Effector memory CD8-positive, alpha-beta T cell (primary cell): ENCODE data around the gene FAM20C.

Experiments
- ATAC-seq: fragments of 150-1000 bp; cut with Tn5 transposase; replicated peaks from 2 replicates; pipeline ENCODE4 v1.10.0; 2021; ENCODE audit warnings: mild to moderate bottlenecking, moderate library complexity
- DNase-seq, 3 experiments: peaks; one replicate each; pipeline ENCODE4 v3.0.0; 2021
- H3K27ac Mint-ChIP-seq, 2 donors: one replicate each; pipeline ENCODE4 v1.8.0; 2022; ENCODE audit warnings: mild to moderate bottlenecking in 2 of 2, mixed read lengths in 2 of 2, moderate library complexity in 2 of 2
- H3K27me3 Mint-ChIP-seq, 2 donors: one replicate each; pipeline ENCODE4 v1.8.0; 2022; ENCODE audit warnings: mixed read lengths in 2 of 2
- H3K36me3 Mint-ChIP-seq: one replicate; pipeline ENCODE4 v1.8.0; 2022; ENCODE audit warnings: mild to moderate bottlenecking, moderate library complexity, mixed read lengths; ENCODE audit not compliant: insufficient read depth
- H3K4me1 Mint-ChIP-seq, 2 donors: one replicate each; pipeline ENCODE4 v1.8.0; 2022; ENCODE audit warnings: low read depth in 2 of 2, mixed read lengths in 2 of 2
- H3K4me3 Mint-ChIP-seq, 2 donors: one replicate each; pipeline ENCODE4 v1.8.0; 2022; ENCODE audit warnings: mild to moderate bottlenecking in 2 of 2, mixed read lengths in 2 of 2, moderate library complexity in 2 of 2
- H3K9me3 Mint-ChIP-seq, 2 donors: one replicate each; pipeline ENCODE4 v1.8.0; 2022; ENCODE audit warnings: mixed read lengths in 2 of 2

The FAM20C gene

DNA sequence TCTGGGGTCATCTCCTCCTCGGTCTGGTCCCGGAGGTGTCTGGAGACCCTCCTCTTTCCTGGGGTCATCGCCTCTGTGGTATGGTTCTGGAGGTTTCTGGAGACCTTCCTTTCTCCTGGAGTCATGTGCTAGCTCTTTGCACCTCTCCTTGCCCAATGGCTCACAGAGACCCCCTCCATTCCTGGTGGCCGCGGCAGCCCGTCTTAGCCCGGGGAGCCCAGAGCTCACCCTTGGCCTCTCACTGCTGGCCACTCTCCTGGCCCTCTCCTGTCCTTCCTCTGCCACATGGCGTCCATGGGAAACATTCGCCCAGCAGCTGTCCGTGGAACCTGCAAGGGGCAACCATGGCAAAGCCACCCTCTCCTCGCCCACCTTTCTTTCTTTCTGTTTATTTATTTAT, 77.3 kb downstream of the FAM20C start:
- DNase-seq, result no peak
- Mint-ChIP-seq H3K4me3 (no peak overlapping the region), H3K36me3 (peaks cover 3% of the 10 kb centered on the region), H3K9me3 (peaks cover 2 to 13% of the 10 kb centered on the region in 2 donors), H3K27me3 (peaks cover 0 to 7% of the 10 kb centered on the region in 2 donors), H3K27ac (no peak overlapping the region), H3K4me1 (no peaks in the 10 kb centered on the region)
- ATAC-seq, result no peak

DNA sequence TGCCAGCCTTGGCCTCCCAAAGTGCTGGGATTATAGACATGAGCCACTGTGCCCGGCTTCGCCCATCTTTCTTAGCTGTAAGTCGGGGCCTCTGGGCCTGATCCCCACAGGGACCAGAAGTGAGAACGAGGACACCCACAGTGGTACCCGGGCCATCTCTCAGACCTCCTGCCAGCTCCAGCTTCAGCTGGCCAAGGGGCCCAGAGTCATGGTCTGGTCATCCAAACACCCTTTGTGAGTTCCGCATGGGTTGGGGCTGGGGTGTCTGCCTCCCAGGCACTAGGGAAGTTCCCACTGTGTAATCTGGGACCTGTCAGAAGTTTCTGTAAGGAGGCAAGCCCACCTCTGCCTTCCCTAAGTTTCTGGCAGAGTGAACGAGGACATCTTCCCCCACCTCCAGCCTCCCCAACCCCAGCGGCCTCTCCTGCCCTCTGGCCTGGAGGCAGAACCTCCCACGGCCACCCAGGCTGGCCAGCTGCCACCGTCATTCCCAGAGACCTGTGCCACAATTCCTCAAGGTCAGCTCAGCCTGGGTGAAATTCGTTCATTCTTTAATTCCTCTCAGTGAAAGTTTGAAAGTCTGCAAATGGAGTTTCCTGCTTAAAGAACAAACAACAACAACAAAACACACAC, 78.1 kb downstream of the FAM20C start:
- DNase-seq (no peak), ATAC-seq (no peak)
- Mint-ChIP-seq H3K36me3 (no peaks in the 10 kb centered on the region), H3K27ac (no peak overlapping the region), H3K27me3 (peaks cover 0 to 14% of the 10 kb centered on the region in 2 donors), H3K4me1 (no peaks in the 10 kb centered on the region), H3K4me3 (no peak overlapping the region), H3K9me3 (peaks cover 2 to 13% of the 10 kb centered on the region in 2 donors)

DNA sequence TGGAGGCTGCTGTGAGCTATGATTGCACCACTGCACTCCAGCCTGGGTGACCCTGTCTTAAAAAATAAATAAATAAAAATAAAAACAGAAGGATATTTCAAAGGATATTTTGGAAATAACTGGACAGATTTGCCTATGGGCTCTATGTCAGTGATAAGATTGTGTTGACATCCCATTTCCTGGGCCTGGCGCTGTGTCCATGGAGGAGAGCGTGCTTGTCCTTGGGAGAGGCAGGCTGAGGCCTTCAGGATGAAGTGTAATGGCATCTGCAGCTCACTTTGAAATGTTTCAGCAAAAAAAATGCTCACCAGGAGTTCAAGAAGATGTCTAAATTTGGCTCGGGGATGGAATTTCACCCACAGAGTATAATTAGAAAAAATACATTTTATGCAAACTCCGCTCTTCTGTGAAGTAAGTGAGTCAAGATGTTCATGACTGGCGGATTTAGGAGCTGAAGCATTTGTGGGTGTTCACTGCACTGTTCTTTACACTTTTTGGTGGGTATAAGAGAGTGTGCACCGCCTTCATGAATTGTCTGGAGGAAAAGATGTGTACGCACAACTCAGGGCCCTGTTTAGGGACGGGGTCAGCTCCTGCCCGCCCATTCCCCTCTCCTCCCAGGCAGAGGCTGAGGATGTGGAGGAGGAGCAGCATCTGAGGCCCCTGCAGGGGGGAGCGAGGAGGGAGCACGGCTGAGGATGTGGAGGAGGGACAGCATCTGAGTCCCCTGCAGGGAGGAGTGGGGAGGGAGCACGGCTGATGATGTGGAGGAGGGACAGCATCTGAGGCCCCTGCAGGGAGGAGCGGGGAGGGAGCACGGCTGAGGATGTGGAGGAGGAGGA, 79.1 kb downstream of the FAM20C start:
- ATAC-seq (no peak), DNase-seq (no peak)
- Mint-ChIP-seq H3K9me3 (peaks cover 2 to 13% of the 10 kb centered on the region in 2 donors), H3K27ac (no peak overlapping the region), H3K27me3 (peaks cover 0 to 19% of the 10 kb centered on the region in 2 donors), H3K4me3 (no peak overlapping the region), H3K36me3 (no peaks in the 10 kb centered on the region), H3K4me1 (no peaks in the 10 kb centered on the region)

DNA sequence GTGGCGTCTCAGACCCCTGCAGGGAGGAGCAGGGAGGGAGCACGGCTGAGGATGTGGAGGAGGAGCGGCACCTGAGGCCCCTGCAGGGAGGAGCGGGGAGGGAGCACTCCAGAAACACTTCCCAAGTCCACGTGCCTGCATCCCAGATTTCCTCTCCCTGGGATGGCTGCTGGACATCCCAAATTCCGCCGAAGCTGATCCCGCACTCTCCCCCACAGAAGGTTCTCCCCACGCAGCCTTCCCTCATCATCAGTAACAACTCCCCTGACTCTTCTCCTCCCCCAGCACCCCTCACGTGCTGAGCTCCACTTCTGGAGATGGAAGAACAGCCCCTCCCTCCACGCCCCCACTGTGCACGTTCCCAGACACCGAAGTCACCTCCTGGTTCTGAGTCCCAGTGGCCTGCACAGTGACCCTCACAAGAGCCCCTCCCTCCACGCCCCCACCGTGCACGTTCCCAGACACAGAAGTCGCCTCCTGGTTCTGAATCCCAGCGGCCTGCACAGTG, 79.8 kb downstream of the FAM20C start:
- H3K9me3 Mint-ChIP-seq, result peaks cover 2 to 13% of the 10 kb centered on the region in 2 donors
- ATAC-seq (no peak), DNase-seq (no peak)
- H3K27me3 Mint-ChIP-seq, result peaks cover under 1 to 23% of the 10 kb centered on the region in 2 donors
- H3K4me3 Mint-ChIP-seq, result no peak overlapping the region
- no peaks in the 10 kb centered on the region for H3K4me1 Mint-ChIP-seq
- no peaks in the 10 kb centered on the region for H3K36me3 Mint-ChIP-seq
- H3K27ac Mint-ChIP-seq, result no peak overlapping the region

DNA sequence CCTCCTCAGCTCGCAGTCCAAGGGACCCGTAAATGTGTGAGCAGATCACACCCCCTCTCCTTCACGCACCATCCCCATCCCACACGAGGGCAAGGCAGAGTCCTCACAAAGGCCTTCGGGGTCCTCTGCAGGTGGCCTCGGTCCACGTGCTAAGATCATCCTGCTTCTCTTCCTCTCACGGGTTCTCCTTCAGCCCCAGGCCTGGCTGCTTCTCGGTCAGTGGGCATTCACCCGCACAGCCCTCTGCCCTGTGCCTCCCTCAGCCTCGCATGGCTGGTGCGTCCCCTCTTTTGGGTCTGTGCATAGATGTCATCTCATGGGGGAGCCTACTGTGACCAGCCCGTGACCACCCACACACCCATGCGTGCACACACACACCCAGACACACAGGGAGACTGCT, 80.3 kb downstream of the FAM20C start:
- peaks cover 2 to 13% of the 10 kb centered on the region in 2 donors for H3K9me3 Mint-ChIP-seq
- no peaks in the 10 kb centered on the region for H3K36me3 Mint-ChIP-seq
- no peaks in the 10 kb centered on the region for H3K4me1 Mint-ChIP-seq
- H3K27me3 Mint-ChIP-seq, result peaks cover 4 to 27% of the 10 kb centered on the region in 2 donors
- no peak overlapping the region for H3K4me3 Mint-ChIP-seq
- no peak overlapping the region for H3K27ac Mint-ChIP-seq
- DNase-seq (no peak), ATAC-seq (no peak)

DNA sequence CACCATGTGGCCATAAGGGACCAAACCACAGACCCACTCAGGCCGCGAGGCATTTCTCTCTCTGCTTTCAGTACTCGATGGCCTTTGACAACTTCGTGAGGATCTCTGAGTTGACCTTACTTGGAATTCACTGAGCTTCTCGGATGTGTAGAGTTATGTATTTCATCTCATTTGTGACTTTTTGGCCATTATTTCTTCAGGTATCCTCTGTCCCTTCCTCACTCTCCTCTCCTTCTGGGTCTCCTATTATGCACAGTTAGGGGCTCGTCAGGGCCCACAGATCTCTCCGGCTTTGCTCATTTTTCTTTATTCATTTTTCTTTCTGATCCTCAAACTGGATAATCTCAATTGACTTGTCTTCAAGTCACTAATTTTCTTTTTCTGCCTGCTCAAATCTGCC, 81.0 kb downstream of the FAM20C start:
- H3K9me3 Mint-ChIP-seq, result peaks cover 2 to 13% of the 10 kb centered on the region in 2 donors
- no peak for DNase-seq

DNA sequence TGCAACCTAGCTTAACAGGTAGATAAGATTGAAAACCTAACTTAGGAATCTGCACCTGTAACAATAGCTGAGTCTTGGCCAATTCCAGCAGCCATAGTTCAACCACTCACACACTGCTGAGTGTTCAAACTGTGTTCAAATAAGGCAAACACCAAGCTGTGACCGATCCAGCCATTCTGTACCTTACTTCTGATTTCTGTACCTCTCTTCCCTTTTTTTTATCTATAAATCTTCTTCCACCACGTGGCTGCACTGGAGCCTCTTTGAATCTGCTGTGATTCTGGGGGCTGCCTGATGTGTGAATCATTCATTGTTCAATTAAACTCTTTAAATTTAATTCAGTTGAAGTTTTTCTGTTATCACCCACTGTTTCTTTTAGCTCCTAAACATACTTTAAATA, 81.9 kb downstream of the FAM20C start:
- Mint-ChIP-seq H3K4me1 (no peaks in the 10 kb centered on the region), H3K4me3 (no peak overlapping the region), H3K36me3 (no peaks in the 10 kb centered on the region), H3K27me3 (peaks cover 10 to 36% of the 10 kb centered on the region in 2 donors), H3K9me3 (peaks cover 2 to 13% of the 10 kb centered on the region in 2 donors), H3K27ac (no peak overlapping the region)
- no peak for DNase-seq
- ATAC-seq, result no peak

More for the DNA sequence above, 81.0 kb downstream of the FAM20C start:
- Mint-ChIP-seq H3K4me1 (no peaks in the 10 kb centered on the region), H3K4me3 (no peak overlapping the region), H3K27ac (no peak overlapping the region), H3K27me3 (peaks cover 9 to 34% of the 10 kb centered on the region in 2 donors), H3K36me3 (no peaks in the 10 kb centered on the region)
- no peak for ATAC-seq

DNA sequence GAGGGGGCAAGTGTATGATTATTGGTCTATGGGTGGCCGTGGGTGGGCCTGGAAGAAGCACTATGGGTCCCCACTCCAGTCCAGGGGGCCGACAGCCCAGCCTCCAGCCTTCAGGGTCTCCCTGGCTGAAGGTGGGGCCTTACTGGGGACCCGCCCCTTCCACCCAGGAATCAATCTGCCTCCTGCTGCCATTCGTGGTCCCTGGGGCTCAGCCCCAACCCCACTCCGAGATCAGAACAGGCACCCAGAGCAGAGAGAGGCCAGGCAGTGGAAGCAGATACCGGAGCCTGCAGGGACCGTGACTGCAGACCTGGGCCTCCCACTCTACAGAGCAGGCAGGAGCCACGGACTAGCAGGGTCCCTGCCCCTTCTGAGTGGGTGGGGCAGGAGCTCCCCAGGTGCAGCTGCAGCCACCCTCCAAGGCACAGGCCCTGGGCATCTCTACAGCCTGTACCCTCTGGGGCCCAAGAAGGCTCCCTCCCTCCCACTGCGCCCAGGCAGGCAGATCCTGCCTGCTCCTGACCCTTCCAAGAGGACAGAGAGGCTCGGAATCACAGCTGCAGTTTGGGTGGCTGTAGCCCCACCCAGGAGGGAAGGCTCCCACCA, 84.0 kb downstream of the FAM20C start:
- Mint-ChIP-seq H3K36me3 (no peaks in the 10 kb centered on the region), H3K4me1 (no peaks in the 10 kb centered on the region), H3K9me3 (peaks cover 2 to 13% of the 10 kb centered on the region in 2 donors), H3K27me3 (peaks cover 29 to 53% of the 10 kb centered on the region in 2 donors), H3K27ac (no peak overlapping the region), H3K4me3 (no peak overlapping the region)
- DNase-seq (no peak), ATAC-seq (no peak)

DNA sequence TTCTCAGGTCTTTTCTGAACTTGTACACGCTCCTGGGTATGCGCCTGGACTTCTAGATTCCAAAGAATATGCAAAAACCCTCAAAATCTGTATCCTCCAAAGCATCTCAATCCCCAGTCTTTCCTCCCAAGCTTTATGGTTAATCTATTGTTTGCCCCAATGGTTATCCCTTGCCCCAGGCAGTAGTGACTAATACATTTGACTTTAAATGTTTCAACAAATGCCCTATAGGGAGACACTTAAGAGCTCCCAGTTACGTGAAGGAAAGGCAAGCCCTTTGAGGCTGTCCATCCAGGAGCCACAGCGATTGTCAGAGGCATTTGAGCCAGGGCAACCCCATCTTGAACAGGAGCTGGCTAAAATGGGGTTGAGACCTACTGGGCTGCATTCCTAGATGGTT, 84.9 kb downstream of the FAM20C start:
- peaks cover 34 to 58% of the 10 kb centered on the region in 2 donors for H3K27me3 Mint-ChIP-seq
- H3K4me1 Mint-ChIP-seq, result no peaks in the 10 kb centered on the region
- no peak overlapping the region for H3K4me3 Mint-ChIP-seq
- peaks cover 2 to 13% of the 10 kb centered on the region in 2 donors for H3K9me3 Mint-ChIP-seq
- DNase-seq, result no peak
- no peak for ATAC-seq
- no peaks in the 10 kb centered on the region for H3K36me3 Mint-ChIP-seq
- no peak overlapping the region for H3K27ac Mint-ChIP-seq

DNA sequence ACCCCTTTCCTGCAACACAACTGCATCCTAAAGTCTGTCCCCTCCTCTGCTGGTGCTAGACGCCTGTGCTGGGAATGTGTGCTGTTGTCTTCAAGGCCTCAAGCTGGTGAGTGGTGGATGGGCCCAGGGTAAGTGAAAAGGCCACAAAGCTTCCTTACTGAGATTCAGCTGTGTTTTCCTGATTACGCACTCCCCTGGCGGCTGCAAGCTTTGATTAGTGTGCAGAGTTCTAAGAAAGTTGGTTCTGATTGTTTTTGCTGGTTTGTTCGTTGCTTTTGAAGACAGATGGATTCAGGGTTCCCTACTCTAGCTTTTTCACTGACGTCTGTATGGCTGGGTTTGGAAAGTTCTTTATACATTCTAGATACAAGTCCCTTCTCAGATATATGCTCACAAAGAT, 85.7 kb downstream of the FAM20C start:
- ATAC-seq (no peak), DNase-seq (no peak)
- Mint-ChIP-seq H3K36me3 (no peaks in the 10 kb centered on the region), H3K9me3 (peaks cover 0 to 8% of the 10 kb centered on the region in 2 donors), H3K27me3 (peaks cover 34 to 52% of the 10 kb centered on the region in 2 donors), H3K4me1 (no peaks in the 10 kb centered on the region), H3K4me3 (no peak overlapping the region), H3K27ac (no peak overlapping the region)

DNA sequence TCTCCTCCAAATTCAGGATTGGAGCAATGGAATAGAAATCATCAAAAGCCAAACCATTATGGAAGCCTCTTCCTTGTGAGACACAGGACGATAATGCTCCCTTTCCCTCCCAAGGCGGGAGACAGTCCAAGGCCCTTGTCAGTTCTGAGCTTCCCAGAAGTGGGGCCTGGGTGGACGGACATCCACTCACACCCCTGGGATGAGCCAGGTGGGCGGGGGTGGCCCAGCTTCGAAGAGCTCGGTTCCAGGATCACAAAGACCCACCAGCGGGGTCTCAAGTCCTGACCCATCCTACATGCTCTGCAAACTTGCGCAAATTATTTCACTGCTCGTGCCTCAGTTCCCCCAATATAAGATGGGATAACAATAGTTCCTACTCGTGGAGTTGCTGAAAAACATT, 87.5 kb downstream of the FAM20C start:
- H3K4me3 Mint-ChIP-seq, result no peak overlapping the region
- no peak for ATAC-seq
- no peaks in the 10 kb centered on the region for H3K4me1 Mint-ChIP-seq
- H3K36me3 Mint-ChIP-seq, result no peaks in the 10 kb centered on the region
- H3K9me3 Mint-ChIP-seq, result no peaks in the 10 kb centered on the region
- no peak for DNase-seq
- H3K27me3 Mint-ChIP-seq, result peaks cover 34 to 57% of the 10 kb centered on the region in 2 donors
- no peak overlapping the region for H3K27ac Mint-ChIP-seq

DNA sequence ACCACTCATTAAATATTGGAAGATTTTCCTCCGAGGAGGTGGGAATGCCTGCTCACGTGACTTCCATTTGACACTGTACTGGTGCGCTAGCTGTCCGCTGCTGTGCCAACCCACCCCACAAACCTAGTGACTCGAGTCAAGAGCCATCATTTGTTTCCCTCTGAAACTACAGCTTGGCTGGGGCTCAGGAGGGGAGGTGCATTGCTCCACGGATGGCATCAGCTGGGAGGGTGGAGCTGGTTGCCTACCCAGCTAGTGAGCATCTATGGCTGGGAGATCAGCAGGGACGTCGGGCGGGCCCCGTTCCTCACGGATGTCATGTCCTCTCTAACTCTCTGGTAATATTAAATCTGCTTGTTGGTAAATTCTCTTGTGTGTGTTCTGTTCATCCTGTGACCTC, 88.1 kb downstream of the FAM20C start:
- H3K36me3 Mint-ChIP-seq, result no peaks in the 10 kb centered on the region
- H3K27me3 Mint-ChIP-seq, result peaks cover 40 to 57% of the 10 kb centered on the region in 2 donors
- H3K9me3 Mint-ChIP-seq, result no peaks in the 10 kb centered on the region
- H3K4me3 Mint-ChIP-seq, result no peak overlapping the region
- ATAC-seq (no peak), DNase-seq (no peak)
- H3K27ac Mint-ChIP-seq, result no peak overlapping the region
- H3K4me1 Mint-ChIP-seq, result no peaks in the 10 kb centered on the region

DNA sequence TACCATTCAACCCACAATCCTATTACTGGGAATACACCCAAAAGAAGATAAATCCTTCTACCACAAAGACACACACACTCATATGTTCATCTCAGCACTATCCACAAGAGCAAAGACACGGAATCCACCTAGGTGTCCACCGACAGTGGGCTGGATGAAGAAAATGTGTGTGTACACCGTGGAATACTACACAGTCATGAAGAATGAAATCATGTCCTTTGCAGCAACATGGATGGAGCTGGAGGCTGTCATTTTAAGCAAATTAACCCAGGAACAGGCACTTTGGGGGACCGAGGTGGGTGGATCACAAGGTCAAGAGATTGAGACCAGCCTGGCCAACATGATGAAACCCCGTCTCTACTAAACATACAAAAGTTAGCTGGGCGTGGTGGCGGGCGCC, 89.3 kb downstream of the FAM20C start:
- no peaks in the 10 kb centered on the region for H3K36me3 Mint-ChIP-seq

More for the DNA sequence above, 89.3 kb downstream of the FAM20C start:
- DNase-seq (no peak), ATAC-seq (no peak)
- peaks cover 46 to 60% of the 10 kb centered on the region in 2 donors for H3K27me3 Mint-ChIP-seq
- no peak overlapping the region for H3K27ac Mint-ChIP-seq
- H3K9me3 Mint-ChIP-seq, result no peaks in the 10 kb centered on the region
- H3K4me1 Mint-ChIP-seq, result no peaks in the 10 kb centered on the region
- no peak overlapping the region for H3K4me3 Mint-ChIP-seq
